SK-N-MC (cell line): Measurements from ENCODE around the gene DMXL2.

Experiments used
- DNase-seq: peaks from one replicate; pipeline ENCODE4 v3.0.0-alpha.2; 2011; ENCODE audit warnings: low read depth, low spot score
- H3K27ac ChIP-seq: fragments of 200-600 bp; sonication (generic); 2 replicates; pipeline ENCODE4 v1.5.1; 2016; ENCODE audit warnings: mixed run types
- H3K36me3 ChIP-seq: fragments of 200-600 bp; sonication (generic); 2 replicates; pipeline ENCODE4 v1.6.1; 2017; ENCODE audit warnings: antibody characterized with exemption, low read length, mixed read lengths; ENCODE audit not compliant: insufficient read depth
- H3K4me3 ChIP-seq: fragments of 200-600 bp; sonication (generic); 2 replicates; pipeline ENCODE4 v1.5.1; 2016
- H3K9ac ChIP-seq: fragments of 200-600 bp; sonication (generic); 2 replicates; pipeline ENCODE4 v1.8.0; 2017; ENCODE audit warnings: mixed run types, mixed read lengths; ENCODE audit not compliant: insufficient read length
- H3K9me3 ChIP-seq: fragments of 200-600 bp; sonication (generic); 2 replicates; pipeline ENCODE4 v1.6.1; 2017; ENCODE audit warnings: low read depth, mild to moderate bottlenecking, antibody characterized with exemption, low read length, moderate library complexity, mixed read lengths
- EZH2 ChIP-seq: fragments of 200-600 bp; sonication (generic); IDR thresholded peaks from one replicate; pipeline ENCODE4 v1.6.1; 2017; ENCODE audit warnings: antibody characterized with exemption
- FOXP2 ChIP-seq: optimal IDR thresholded peaks from 2 replicates; pipeline ENCODE3; 2011; ENCODE audit warnings: mild to moderate bottlenecking, moderate library complexity; ENCODE audit not compliant: insufficient read depth; ENCODE audit errors: extremely low read length, control extremely low read depth
- POLR2AphosphoS5 ChIP-seq: IDR thresholded peaks from 2 replicates; pipeline ENCODE4 v1.6.1; 2012; ENCODE audit warnings: mild to moderate bottlenecking, low read depth, low read length, borderline replicate concordance

The DMXL2 gene

DNA sequence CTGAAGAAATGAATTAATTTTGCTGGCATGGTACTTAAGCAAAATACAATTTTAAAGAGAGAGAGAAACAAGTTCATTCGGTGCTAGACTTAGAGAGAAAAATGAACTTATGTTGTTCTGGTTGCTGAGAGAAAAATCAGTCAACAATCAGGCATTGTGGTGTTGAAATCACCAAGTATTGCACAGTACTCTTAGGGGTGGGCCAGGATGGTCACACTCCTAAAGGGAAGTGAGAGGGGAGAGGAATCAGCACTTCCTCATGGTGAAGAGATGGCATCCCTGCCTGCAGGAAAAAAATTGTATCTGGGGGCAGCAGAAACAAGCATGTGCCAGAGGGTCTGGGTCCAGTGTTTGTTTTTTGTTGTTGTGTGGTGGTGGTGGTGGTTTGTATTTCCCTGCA, 7.0 kb upstream of the DMXL2 start:
- Histone ChIP-seq H3K9ac (no peak overlapping the region), H3K27ac (no peak overlapping the region), H3K9me3 (no peaks in the 10 kb centered on the region), H3K4me3 (no peak overlapping the region), H3K36me3 (no peaks in the 10 kb centered on the region)
- TF ChIP-seq POLR2AphosphoS5, result no peak
- no peak for TF ChIP-seq FOXP2
- TF ChIP-seq EZH2, result no peak
- DNase-seq, result no peak

GRCh38 chr15:51625236-51625635, 2.7 kb upstream of the DMXL2 start:
- no peak for DNase-seq
- H3K4me3 ChIP-seq, result no peak overlapping the region
- TF ChIP-seq EZH2 (no peak), FOXP2 (no peak), POLR2AphosphoS5 (no peak)
- H3K27ac ChIP-seq, result no peak overlapping the region
- H3K36me3 ChIP-seq, result no peaks in the 10 kb centered on the region
- H3K9me3 ChIP-seq, result no peaks in the 10 kb centered on the region
- H3K9ac ChIP-seq, result no peak overlapping the region

DNA sequence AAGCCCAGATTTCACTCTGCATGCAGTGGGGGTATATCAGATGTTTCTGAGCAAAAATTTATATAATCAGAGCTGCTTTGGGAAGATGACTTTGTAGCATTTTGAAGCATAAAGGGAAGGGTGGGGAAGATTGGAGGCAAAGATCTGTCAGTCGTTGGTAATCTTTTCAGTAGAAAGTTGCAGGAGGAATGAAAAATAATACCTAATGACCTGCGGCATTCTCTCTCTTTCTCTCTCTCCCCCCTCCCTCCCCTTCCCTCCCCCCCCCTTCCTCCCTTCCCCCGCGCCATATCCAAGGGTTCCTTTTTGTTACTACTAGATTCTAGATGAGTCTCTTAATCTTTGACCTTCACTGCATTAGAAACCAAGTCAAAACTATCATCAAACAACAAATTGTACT, 1.5 kb upstream of the DMXL2 start:
- H3K27ac ChIP-seq, result no peak overlapping the region
- H3K36me3 ChIP-seq, result no peaks in the 10 kb centered on the region
- H3K9ac ChIP-seq, result no peak overlapping the region
- TF ChIP-seq EZH2 (no peak), POLR2AphosphoS5 (no peak), FOXP2 (no peak)
- no peak overlapping the region for H3K4me3 ChIP-seq
- no peaks in the 10 kb centered on the region for H3K9me3 ChIP-seq
- no peak for DNase-seq

GRCh38 chr15:51623386-51623938, 891 bp upstream of the DMXL2 start:
- peak overlapping the region; percentile 93 for H3K4me3 ChIP-seq
- H3K27ac ChIP-seq, result peak overlapping the region; percentile 27; the same call in 1 of the 2 replicates
- no peaks in the 10 kb centered on the region for H3K9me3 ChIP-seq
- TF ChIP-seq POLR2AphosphoS5 (no peak), FOXP2 (no peak), EZH2 (no peak)
- DNase-seq, result no peak
- peak overlapping the region; percentile 68 for H3K9ac ChIP-seq
- H3K36me3 ChIP-seq, result no peaks in the 10 kb centered on the region

DNA sequence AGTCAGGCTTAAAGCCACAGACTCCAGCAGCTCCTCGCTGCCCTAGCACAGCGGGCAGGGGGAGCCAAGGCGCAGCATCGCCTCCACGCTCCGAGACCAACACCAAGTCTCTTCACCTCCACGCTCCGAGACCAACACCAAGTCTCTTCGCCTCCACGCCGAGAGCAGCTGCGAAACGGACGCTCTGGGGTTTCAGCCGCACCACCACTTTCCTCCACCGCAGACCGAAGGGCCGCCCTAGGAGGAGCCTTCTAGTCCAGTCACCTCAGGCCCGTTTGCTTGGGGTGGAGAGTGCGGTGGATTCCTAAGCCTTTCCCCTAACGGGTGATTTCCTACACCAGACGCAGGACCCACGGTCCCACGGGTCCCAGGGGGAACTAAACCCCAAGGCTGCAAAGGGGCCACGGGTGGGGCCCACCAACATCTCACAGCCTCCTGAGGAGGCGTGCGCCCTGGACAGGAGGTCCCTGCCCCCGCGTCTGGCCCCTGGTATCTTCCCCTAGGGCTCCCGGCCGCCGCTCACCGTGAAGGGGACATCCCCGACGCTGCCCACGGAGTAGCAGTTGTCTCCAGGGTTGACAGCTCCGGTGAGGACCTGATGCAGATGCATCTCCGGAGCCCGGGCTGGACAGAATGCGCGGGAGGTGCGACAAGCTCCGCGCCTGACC, 501 bp downstream of the DMXL2 start:
- Histone ChIP-seq H3K36me3 (no peaks in the 10 kb centered on the region), H3K9me3 (no peaks in the 10 kb centered on the region), H3K4me3 (peak overlapping the region; percentile 93), H3K27ac (peak overlapping the region; percentile 66; the same call in 1 of the 2 replicates), H3K9ac (peak overlapping the region; percentile 88)
- no peak for DNase-seq
- TF ChIP-seq POLR2AphosphoS5 (no peak), EZH2 (no peak), FOXP2 (no peak)

GRCh38 chr15:51621155-51621765, 1.3 kb downstream of the DMXL2 start:
- no peak for DNase-seq
- Histone ChIP-seq H3K9ac (peak overlapping the region; percentile 88), H3K4me3 (peak overlapping the region; percentile 93), H3K27ac (peak overlapping the region; percentile 66), H3K9me3 (no peaks in the 10 kb centered on the region), H3K36me3 (no peaks in the 10 kb centered on the region)
- TF ChIP-seq EZH2 (no peak), POLR2AphosphoS5 (no peak), FOXP2 (no peak)

DNA sequence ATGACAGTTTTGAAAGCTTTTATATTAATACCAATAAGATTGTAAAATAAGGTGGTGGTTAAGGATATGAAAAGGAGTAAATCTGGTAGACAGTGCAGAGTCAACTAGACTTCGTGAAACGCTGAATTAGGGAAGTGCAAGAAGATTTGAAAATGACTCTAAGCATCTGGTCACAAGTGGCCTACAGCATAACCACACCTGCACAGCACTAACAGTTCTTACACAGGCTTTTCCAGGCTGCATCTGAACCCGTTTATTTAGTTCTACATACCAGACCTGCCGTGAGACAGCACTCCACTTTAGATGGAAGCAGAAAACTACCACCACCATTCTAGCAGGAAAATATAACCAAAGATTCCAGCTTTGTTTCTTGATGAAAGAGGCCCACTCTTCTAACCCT, 1.9 kb downstream of the DMXL2 start:
- peak overlapping the region; percentile 66 for H3K27ac ChIP-seq
- TF ChIP-seq FOXP2, result no peak
- no peak for TF ChIP-seq EZH2
- no peak for TF ChIP-seq POLR2AphosphoS5
- no peak for DNase-seq
- peak overlapping the region; percentile 88 for H3K9ac ChIP-seq
- H3K4me3 ChIP-seq, result peak overlapping the region; percentile 93
- no peaks in the 10 kb centered on the region for H3K9me3 ChIP-seq
- H3K36me3 ChIP-seq, result peaks cover 2% of the 10 kb centered on the region

- TF ChIP-seq POLR2AphosphoS5 (no peak), FOXP2 (no peak), EZH2 (no peak)
- H3K9ac ChIP-seq, result peak overlapping the region; percentile 88
- peak overlapping the region; percentile 93 for H3K4me3 ChIP-seq
- H3K9me3 ChIP-seq, result no peaks in the 10 kb centered on the region
- no peak for DNase-seq
- H3K36me3 ChIP-seq, result peaks cover 7% of the 10 kb centered on the region
- no peak overlapping the region; the same call in 1 of the 2 replicates for H3K27ac ChIP-seq
These were observed 2.4 kb downstream of the DMXL2 start for GRCh38 chr15:51620122-51620521.
